HG03558 (cell line): ENCODE data around the gene SCGB2B2.
"Not testable (repeated sequence)": the region's sequence is repeated elsewhere in the genome, so short reads cannot be mapped to it uniquely, and the experiment has no call there.

Source experiments
- ATAC-seq: cut with Tn5 transposase; IDR thresholded peaks from one replicate; pipeline ENCODE4 v1.9.1; 2021; ENCODE audit warnings: moderate number of reproducible peaks; ENCODE audit not compliant: unreplicated experiment; ENCODE audit errors: extremely low read depth

Gene SCGB2B2

GRCh38 chr19:34671972-34672371 lies 5.0 kb downstream of the SCGB2B2 start:
- ATAC-seq, result no peak

- no peak for ATAC-seq
Observed at GRCh38 chr19:34669305-34669704, 7.7 kb downstream of the SCGB2B2 start.

GRCh38 chr19:34668690-34669089 lies 8.3 kb downstream of the SCGB2B2 start:
- not testable (repeated sequence) for ATAC-seq

- ATAC-seq, result not testable (repeated sequence)
Observed at GRCh38 chr19:34668077-34668689, 8.8 kb downstream of the SCGB2B2 start.

GRCh38 chr19:34667349-34668076 lies 9.4 kb downstream of the SCGB2B2 start:
- no peak for ATAC-seq

- no peak for ATAC-seq
Observed at GRCh38 chr19:34666958-34667265, 10.0 kb downstream of the SCGB2B2 start.

GRCh38 chr19:34666200-34666957 lies 10.6 kb downstream of the SCGB2B2 start:
- no peak for ATAC-seq

- not testable (repeated sequence) for ATAC-seq
Observed at GRCh38 chr19:34665275-34665674, 11.7 kb downstream of the SCGB2B2 start.

GRCh38 chr19:34664870-34665269 lies 12.1 kb downstream of the SCGB2B2 start:
- no peak for ATAC-seq

GRCh38 chr19:34664168-34664567 lies 12.8 kb downstream of the SCGB2B2 start:
- ATAC-seq, result no peak

GRCh38 chr19:34662919-34663318 lies 14.0 kb downstream of the SCGB2B2 start:
- no peak for ATAC-seq

GRCh38 chr19:34661357-34661756 lies 15.6 kb downstream of the SCGB2B2 start:
- no peak for ATAC-seq

- ATAC-seq, result no peak
Observed at GRCh38 chr19:34655651-34656050, 21.3 kb downstream of the SCGB2B2 start.

- no peak for ATAC-seq
Observed at GRCh38 chr19:34654796-34655195, 22.2 kb downstream of the SCGB2B2 start.

GRCh38 chr19:34651747-34652146 lies 25.2 kb downstream of the SCGB2B2 start:
- ATAC-seq, result no peak

GRCh38 chr19:34649886-34650543 lies 26.9 kb downstream of the SCGB2B2 start:
- no peak for ATAC-seq

GRCh38 chr19:34645551-34645950 lies 31.4 kb downstream of the SCGB2B2 start:
- ATAC-seq, result no peak

- ATAC-seq, result no peak
Observed at GRCh38 chr19:34644991-34645461, 31.9 kb downstream of the SCGB2B2 start.

- no peak for ATAC-seq
Observed at GRCh38 chr19:34642241-34642640, 34.7 kb downstream of the SCGB2B2 start.

- no peak for ATAC-seq
Observed at GRCh38 chr19:34639491-34640085, 37.4 kb downstream of the SCGB2B2 start.
